GM12878 (cell line): ENCODE results near the gene MAST2. TPM values are rescaled to one million over a fixed set of nuclear protein-coding genes. Genes with fewer than 3 reads are reported as not detected.

Experiments used
- ATAC-seq: fragments of 200-7000 bp; cut with Tn5 transposase; 3 replicates; pipeline ENCODE4 v1.9.1; 2020; ENCODE audit warnings: mild to moderate bottlenecking, moderate library complexity
- BruUV-seq: library from RNA; stranded (reverse); fragments of 400-500 nt; replicated peaks from 2 replicates; lab custom pipeline; 2021; lab: Mats Ljungman, UMichigan
- CTCF ChIA-PET: fragments of 300-600 bp; sonication (Branson Sonifier 250); formaldehyde crosslinking; extraction: SDS; loops from one replicate; lab custom pipeline; 2021; ENCODE audit warnings: inconsistent platforms; lab: Yijun Ruan, JAX
- POLR2A ChIA-PET: fragments of 350-600 bp; formaldehyde crosslinking; extraction: SDS; loops from one replicate; lab custom pipeline; 2021; ENCODE audit warnings: inconsistent platforms; lab: Charles Lee
- RAD21 ChIA-PET: fragments of 300-600 bp; sonication (Branson Sonifier 250); formaldehyde crosslinking; loops from one replicate; lab custom pipeline; 2023; ENCODE audit warnings: antibody characterized with exemption; ENCODE audit not compliant: unreplicated experiment; lab: Charles Lee
- SMC1A ChIA-PET: fragments of 300-600 bp; sonication (Branson Sonifier 250); formaldehyde crosslinking; loops from one replicate; lab custom pipeline; 2023; ENCODE audit not compliant: unreplicated experiment, uncharacterized antibody; lab: Charles Lee
- DNase-seq: peaks from one replicate; pipeline ENCODE4 v3.0.0-alpha.2; 2011; ENCODE audit warnings: low read depth, low spot score
- FAIRE-seq: peaks from 3 replicates; lab custom pipeline; 2011; peaks lifted over from hg19 to GRCh38; lab: Jason Lieb, UNC
- H2AFZ ChIP-seq: 2 replicates; pipeline ENCODE4 v1.6.0; 2011; ENCODE audit warnings: low read depth, low read length, control low read depth; ENCODE audit not compliant: control insufficient read depth
- H3K27ac ChIP-seq: 2 replicates; pipeline ENCODE4 v1.5.1; 2011; ENCODE audit warnings: control low read depth; ENCODE audit not compliant: control insufficient read depth, insufficient read depth
- H3K27me3 ChIP-seq, 2 experiments: replicated peaks in 1 of 2; 2 replicates each; pipeline versions ENCODE4 v1.6.0 to v1.6.1; 2011; ENCODE audit warnings: low read length in 1 of 2; ENCODE audit not compliant: control insufficient read depth in 2 of 2, insufficient read depth in 2 of 2
- H3K36me3 ChIP-seq, 2 experiments: 2 replicates each; pipeline ENCODE4 v1.5.1; 2011; ENCODE audit warnings: low read length in 1 of 2; ENCODE audit not compliant: control insufficient read depth in 2 of 2, insufficient read depth in 2 of 2
- H3K4me1 ChIP-seq: 2 replicates; pipeline ENCODE4 v1.6.1; 2011; ENCODE audit warnings: mild to moderate bottlenecking, low read length, moderate library complexity, mixed read lengths; ENCODE audit not compliant: control insufficient read depth, insufficient read depth
- H3K4me2 ChIP-seq: 2 replicates; pipeline ENCODE4 v1.6.0; 2011; ENCODE audit warnings: control low read depth; ENCODE audit not compliant: control insufficient read depth, insufficient read depth
- H3K4me3 ChIP-seq: fragments of 200-600 bp; sonication (generic); 2 replicates; pipeline ENCODE4 v1.5.1; 2016
- H3K79me2 ChIP-seq: 2 replicates; pipeline ENCODE4 v1.6.0; 2011; ENCODE audit warnings: low read length; ENCODE audit not compliant: control insufficient read depth, insufficient read depth
- H3K9ac ChIP-seq: 2 replicates; pipeline ENCODE4 v1.8.0; 2011; ENCODE audit warnings: low read length, control low read depth, mixed read lengths; ENCODE audit not compliant: control insufficient read depth, insufficient read depth
- H3K9me3 ChIP-seq: replicated peaks from 3 replicates; pipeline ENCODE4 v1.5.1; 2011; ENCODE audit warnings: mild to moderate bottlenecking, low read length; ENCODE audit not compliant: control insufficient read depth, insufficient read depth
- H4K20me1 ChIP-seq: 2 replicates; pipeline ENCODE4 v1.6.0; 2011; ENCODE audit not compliant: control insufficient read depth, insufficient read depth
- ATF7 ChIP-seq: fragments of 450-650 bp; IDR thresholded peaks from 2 replicates; pipeline ENCODE4 v1.6.1; 2016; ENCODE audit warnings: low read depth, mild to moderate bottlenecking
- BACH1 ChIP-seq: fragments of 450-650 bp; IDR thresholded peaks from 2 replicates; pipeline ENCODE4 v1.6.1; 2017; ENCODE audit warnings: mild to moderate bottlenecking, borderline replicate concordance
- IKZF2 ChIP-seq, 2 experiments: fragments of 450-650 bp; IDR thresholded peaks; 2 replicates each; pipeline ENCODE4 v1.6.1; 2017; ENCODE audit warnings: mild to moderate bottlenecking in 2 of 2, moderate library complexity in 2 of 2
- PAX8 ChIP-seq: fragments of 450-650 bp; IDR thresholded peaks from 2 replicates; pipeline ENCODE4 v1.6.1; 2017; ENCODE audit warnings: mild to moderate bottlenecking, moderate library complexity
- RAD51 ChIP-seq: fragments of 450-650 bp; IDR thresholded peaks from 2 replicates; pipeline ENCODE4 v1.6.1; 2016; ENCODE audit warnings: moderate library complexity, mild to moderate bottlenecking, inconsistent platforms
- RBBP5 ChIP-seq: fragments of 200-600 bp; sonication (generic); conservative IDR thresholded peaks from 2 replicates; pipeline ENCODE4 v1.6.1; 2016
- RELA ChIP-seq: fragments of 450-650 bp; IDR thresholded peaks from 2 replicates; pipeline ENCODE4 v1.8.0; 2014; ENCODE audit warnings: borderline replicate concordance; ENCODE audit not compliant: partially characterized antibody
- SUPT20H ChIP-seq: IDR thresholded peaks from 2 replicates; pipeline ENCODE4 v1.6.1; 2011; ENCODE audit warnings: low read depth, mild to moderate bottlenecking, low read length, moderate library complexity, borderline replicate concordance; ENCODE audit not compliant: control insufficient read depth
- ZBTB33 ChIP-seq: fragments of 450-650 bp; IDR thresholded peaks from 2 replicates; pipeline ENCODE4 v1.6.1; 2017; ENCODE audit warnings: mild to moderate bottlenecking
- ZZZ3 ChIP-seq: IDR thresholded peaks from 2 replicates; pipeline ENCODE4 v1.6.1; 2011; ENCODE audit warnings: low read depth; ENCODE audit not compliant: control insufficient read depth, insufficient read length
- WGBS: methylation state at CpG from one replicate; pipeline ENCODE4 v1.1.6; 2016; ENCODE audit warnings: low lambda C conversion rate; ENCODE audit not compliant: insufficient replicate concordance, insufficient coverage; ENCODE audit errors: missing lambda C conversion rate; 5-methylcytosine and 5-hydroxymethylcytosine counted together
- in situ Hi-C: fragments of 300-500 bp; cut with MboI; formaldehyde crosslinking; loops from 9 replicates; pipeline ENCODE4 v1.14.3; 2018; ENCODE audit warnings: mixed read lengths
- intact Hi-C: fragments of 100-400 bp; cut with micrococcal nuclease; formaldehyde crosslinking; loops from one replicate; pipeline ENCODE4 v1.14.2; 2022; ENCODE audit not compliant: unreplicated experiment
- polyA plus RNA-seq, 11 experiments: library from polyadenylated mRNA; depleted of rRNA in 4 of 11; unstranded in 6 of 11; stranded (reverse) in 5 of 11; fragments of >200 nt; fragmentation: Nextera tagmentation in 4 of 11; fragmentation: Illumina TruSeq in 1 of 11; extraction: Ambion mirVana in 4 of 11; extraction: Trizol in 1 of 11; gene quantifications; 1 replicate in 1 of 11; 2 replicates in 10 of 11; pipeline versions ENCODE4 v1.2.1 to v1.2.3, GENCODE V29; 2011 to 2016; ENCODE audit warnings: inconsistent platforms in 2 of 11, missing spikeins in 2 of 11, low read depth in 1 of 11
- total RNA-seq, 4 experiments: library from RNA; depleted of rRNA in 3 of 4; stranded (reverse); fragments of >200 nt in 3 of 4; fragmentation: Illumina TruSeq in 1 of 4; extraction: Trizol in 1 of 4; gene quantifications; 2 replicates each; pipeline versions ENCODE4 v1.2.1 to v1.2.3, GENCODE V29; 2013 to 2021

Gene MAST2
- total and polyA plus RNA-seq, 10 of the 15 experiments (the other 5 are each of a cell fraction or from before 2014, with no cell fraction given): 1.0 to 28.7 (median 13.8) TPM

GRCh38 chr1:46081206-46081605 is 277.8 kb downstream of the MAST2 start:
- H3K9me3 ChIP-seq: no peaks in the 10 kb centered on the region
- H3K9ac ChIP-seq: no peak overlapping the region
- in situ Hi-C loops: no loop called here
- H3K36me3 ChIP-seq: peaks cover 0 to 2% of the 10 kb centered on the region in 2 experiments; a peak in 2 of 4 replicates
- TF ChIP-seq BACH1: no peak
- no peak for TF ChIP-seq ATF7
- H4K20me1 ChIP-seq: no peaks in the 10 kb centered on the region
- no peak for DNase-seq
- H3K4me1 ChIP-seq: no peaks in the 10 kb centered on the region
- peaks cover 5% of the 10 kb centered on the region for H3K79me2 ChIP-seq
- H3K4me3 ChIP-seq: no peak overlapping the region
- no peaks in the 10 kb centered on the region for H3K27me3 ChIP-seq
- no peak overlapping the region for H3K4me2 ChIP-seq
- intact Hi-C loops: no loop called here
- ATAC-seq: no peak
- SMC1A ChIA-PET: interaction anchor here (1.3 to 1.7 kb wide), 2 partner anchors 10 to 48 kb away, joined by 5 to 6 read pairs; no protein-coding TSS in a partner anchor
- WGBS: 98% methylated on average over 7 of the region's 7 CpGs
- BruUV-seq: no TSS peak
- POLR2A ChIA-PET: no interaction called here
- no peak overlapping the region for H2AFZ ChIP-seq
- CTCF ChIA-PET: interaction anchor here (1.2 to 2.3 kb wide), 2 partner anchors 13 to 18 kb away, joined by 3 to 10 read pairs; no protein-coding TSS in a partner anchor
- FAIRE-seq: no peak
- no peak overlapping the region for H3K27ac ChIP-seq
- RAD21 ChIA-PET: interaction anchor here (1.1 kb wide), 1 partner anchor 43 kb away, joined by 3 read pairs; no protein-coding TSS in a partner anchor

GRCh38 chr1:46081619-46082018 is 278.2 kb downstream of the MAST2 start:
- RAD21 ChIA-PET: interaction anchor here (1.1 kb wide), 1 partner anchor 43 kb away, joined by 3 read pairs; no protein-coding TSS in a partner anchor
- Histone ChIP-seq H3K4me3 (no peak overlapping the region), H3K4me2 (no peak overlapping the region), H3K79me2 (peaks cover 5% of the 10 kb centered on the region), H3K36me3 (no peaks in the 10 kb centered on the region), H4K20me1 (no peaks in the 10 kb centered on the region), H3K9ac (no peak overlapping the region), H3K4me1 (no peaks in the 10 kb centered on the region), H2AFZ (no peak overlapping the region), H3K27ac (no peak overlapping the region), H3K27me3 (no peaks in the 10 kb centered on the region), H3K9me3 (no peaks in the 10 kb centered on the region)
- no peak for TF ChIP-seq PAX8
- no peak for TF ChIP-seq IKZF2 (IDR thresholded peaks at IDR 0.05)
- no peak for TF ChIP-seq SUPT20H
- TF ChIP-seq ZBTB33: no peak
- TF ChIP-seq RBBP5: no peak
- TF ChIP-seq RELA: no peak
- TF ChIP-seq ZZZ3: no peak
- TF ChIP-seq RAD51: no peak
- SMC1A ChIA-PET: interaction anchor here (1.7 kb wide), 1 partner anchor 48 kb away, joined by 5 read pairs; no protein-coding TSS in a partner anchor
- FAIRE-seq (no peak), DNase-seq (no peak), ATAC-seq (no peak)
- no TSS peak for BruUV-seq
- in situ Hi-C loops (no loop called here), intact Hi-C loops (no loop called here)
- CTCF ChIA-PET: interaction anchor here (2.3 kb wide), 1 partner anchor 14 kb away, joined by 10 read pairs; no protein-coding TSS in a partner anchor
- POLR2A ChIA-PET: interaction anchor here (0.6 kb wide), 1 partner anchor 149 kb away, joined by 6 read pairs; no protein-coding TSS in a partner anchor
- WGBS: 100% methylated on average over 1 of the region's 1 CpG
